ENCODE results near the gene MAPK8.
"Not testable (repeated sequence)": the region's sequence is repeated elsewhere in the genome, so short reads cannot be mapped to it uniquely, and the experiment has no call there.

Gene MAPK8

GRCh38 chr10:48419714-48420113 is 113.2 kb downstream of the MAPK8 start:
- H3K4ac ChIP-seq (ENCODE audit: low read depth, low read length): no peak overlapping the region
- no peak overlapping the region for H4K91ac ChIP-seq (ENCODE audit: low read depth, low read length)
- no peak overlapping the region for H3K9ac ChIP-seq (ENCODE audit: low read length)
- no peaks in the 10 kb centered on the region for H3K4me1 ChIP-seq (ENCODE audit: control insufficient read depth in 1 of 2, insufficient read depth in 2 of 2, low read length in 2 of 2)
- no peak overlapping the region for H2BK120ac ChIP-seq (ENCODE audit: insufficient read depth, low read length, poor library complexity)
- no peak overlapping the region for H3K14ac ChIP-seq (ENCODE audit: low read length)
- no peaks in the 10 kb centered on the region for H3K9me3 ChIP-seq (ENCODE audit: insufficient read depth, low read depth, low read length)
- DNase-seq: no peak
- no peaks in the 10 kb centered on the region for H3K79me1 ChIP-seq (ENCODE audit: low read length)
- H4K8ac ChIP-seq (ENCODE audit: low read depth, low read length): no peak overlapping the region
- no peaks in the 10 kb centered on the region for H3K27me3 ChIP-seq (ENCODE audit: insufficient read depth, low read length)
- H2AK5ac ChIP-seq (ENCODE audit: low read length): no peak overlapping the region
- H2BK12ac ChIP-seq (ENCODE audit: low read length): no peak overlapping the region
- no CpG with 5 or more reads among the region's 4 CpGs for WGBS (ENCODE audit: extremely low coverage, insufficient coverage, insufficient read length)
- H3K27ac ChIP-seq (ENCODE audit: low read depth, low read length): no peak overlapping the region
- no peak overlapping the region for H2AFZ ChIP-seq (ENCODE audit: insufficient read depth, low read length, poor library complexity)
- H3K4me2 ChIP-seq (ENCODE audit: low read length): no peak overlapping the region
- H2BK5ac ChIP-seq (ENCODE audit: low read depth, low read length, poor library complexity): no peak overlapping the region
- no peaks in the 10 kb centered on the region for H3K36me3 ChIP-seq (ENCODE audit: control insufficient read depth in 1 of 2, insufficient read depth in 2 of 2, low read length in 2 of 2)
- no peak overlapping the region for H3K23ac ChIP-seq (ENCODE audit: low read length)
- no peak overlapping the region for H3K18ac ChIP-seq (ENCODE audit: low read length)
- no peak overlapping the region for H3K4me3 ChIP-seq (ENCODE audit: low read depth, low read length)
- no peak overlapping the region for H4K12ac ChIP-seq (ENCODE audit: low read depth, low read length)
- H3K79me2 ChIP-seq (ENCODE audit: control insufficient read depth, insufficient read depth, low read length, poor library complexity): no peaks in the 10 kb centered on the region

GRCh38 chr10:48421862-48422261 is 115.4 kb downstream of the MAPK8 start:
- H3K23ac ChIP-seq (ENCODE audit: low read length); H3K36me3 ChIP-seq (ENCODE audit: control insufficient read depth in 1 of 2, insufficient read depth in 2 of 2, low read length in 2 of 2); H3K18ac ChIP-seq (ENCODE audit: low read length); DNase-seq; H2AK5ac ChIP-seq (ENCODE audit: low read length); H3K79me1 ChIP-seq (ENCODE audit: low read length); H3K79me2 ChIP-seq (ENCODE audit: control insufficient read depth, insufficient read depth, low read length, poor library complexity); H4K91ac ChIP-seq (ENCODE audit: low read depth, low read length); H3K4me1 ChIP-seq (ENCODE audit: control insufficient read depth in 1 of 2, insufficient read depth in 2 of 2, low read length in 2 of 2); H2BK120ac ChIP-seq (ENCODE audit: insufficient read depth, low read length, poor library complexity); H3K14ac ChIP-seq (ENCODE audit: low read length); H3K4me3 ChIP-seq (ENCODE audit: low read depth, low read length); H3K4ac ChIP-seq (ENCODE audit: low read depth, low read length); H4K8ac ChIP-seq (ENCODE audit: low read depth, low read length); H3K27me3 ChIP-seq (ENCODE audit: insufficient read depth, low read length); H2BK12ac ChIP-seq (ENCODE audit: low read length); H3K4me2 ChIP-seq (ENCODE audit: low read length); H4K12ac ChIP-seq (ENCODE audit: low read depth, low read length); H2AFZ ChIP-seq (ENCODE audit: insufficient read depth, low read length, poor library complexity); H3K27ac ChIP-seq (ENCODE audit: low read depth, low read length); H3K9me3 ChIP-seq (ENCODE audit: insufficient read depth, low read depth, low read length); H3K9ac ChIP-seq (ENCODE audit: low read length); H2BK5ac ChIP-seq (ENCODE audit: low read depth, low read length, poor library complexity): not testable (repeated sequence)
- WGBS (ENCODE audit: extremely low coverage, insufficient coverage, insufficient read length): no CpG with 5 or more reads among the region's 2 CpGs

- Histone ChIP-seq H3K36me3 (ENCODE audit: control insufficient read depth in 1 of 2, insufficient read depth in 2 of 2, low read length in 2 of 2) (no peaks in the 10 kb centered on the region), H3K9ac (ENCODE audit: low read length) (no peak overlapping the region), H3K4me1 (ENCODE audit: control insufficient read depth in 1 of 2, insufficient read depth in 2 of 2, low read length in 2 of 2) (no peaks in the 10 kb centered on the region), H3K23ac (ENCODE audit: low read length) (no peak overlapping the region), H4K12ac (ENCODE audit: low read depth, low read length) (no peak overlapping the region), H3K27me3 (ENCODE audit: insufficient read depth, low read length) (no peaks in the 10 kb centered on the region), H2BK12ac (ENCODE audit: low read length) (no peak overlapping the region), H4K8ac (ENCODE audit: low read depth, low read length) (no peak overlapping the region), H3K79me1 (ENCODE audit: low read length) (no peaks in the 10 kb centered on the region), H3K4me2 (ENCODE audit: low read length) (no peak overlapping the region), H3K27ac (ENCODE audit: low read depth, low read length) (no peak overlapping the region), H3K79me2 (ENCODE audit: control insufficient read depth, insufficient read depth, low read length, poor library complexity) (no peaks in the 10 kb centered on the region), H2AFZ (ENCODE audit: insufficient read depth, low read length, poor library complexity) (no peak overlapping the region), H3K4me3 (ENCODE audit: low read depth, low read length) (no peak overlapping the region), H2BK120ac (ENCODE audit: insufficient read depth, low read length, poor library complexity) (no peak overlapping the region), H2BK5ac (ENCODE audit: low read depth, low read length, poor library complexity) (no peak overlapping the region), H3K18ac (ENCODE audit: low read length) (no peak overlapping the region), H3K14ac (ENCODE audit: low read length) (no peak overlapping the region), H2AK5ac (ENCODE audit: low read length) (no peak overlapping the region), H3K4ac (ENCODE audit: low read depth, low read length) (no peak overlapping the region), H3K9me3 (ENCODE audit: insufficient read depth, low read depth, low read length) (no peaks in the 10 kb centered on the region), H4K91ac (ENCODE audit: low read depth, low read length) (no peak overlapping the region)
- WGBS (ENCODE audit: extremely low coverage, insufficient coverage, insufficient read length): no CpG with 5 or more reads among the region's 4 CpGs
- no peak for DNase-seq
Observed at GRCh38 chr10:48423884-48424283, 117.4 kb downstream of the MAPK8 start.

GRCh38 chr10:48428896-48429295 is 122.4 kb downstream of the MAPK8 start:
- no peaks in the 10 kb centered on the region for H3K4me1 ChIP-seq (ENCODE audit: control insufficient read depth in 1 of 2, insufficient read depth in 2 of 2, low read length in 2 of 2)
- no peak overlapping the region for H2BK120ac ChIP-seq (ENCODE audit: insufficient read depth, low read length, poor library complexity)
- no peak overlapping the region for H3K14ac ChIP-seq (ENCODE audit: low read length)
- H3K4ac ChIP-seq (ENCODE audit: low read depth, low read length): no peak overlapping the region
- no peaks in the 10 kb centered on the region for H3K9me3 ChIP-seq (ENCODE audit: insufficient read depth, low read depth, low read length)
- no peak overlapping the region for H4K91ac ChIP-seq (ENCODE audit: low read depth, low read length)
- no peak overlapping the region for H3K9ac ChIP-seq (ENCODE audit: low read length)
- no peak overlapping the region for H3K27ac ChIP-seq (ENCODE audit: low read depth, low read length)
- H3K4me2 ChIP-seq (ENCODE audit: low read length): no peak overlapping the region
- no peak overlapping the region for H3K23ac ChIP-seq (ENCODE audit: low read length)
- H3K79me2 ChIP-seq (ENCODE audit: control insufficient read depth, insufficient read depth, low read length, poor library complexity): no peaks in the 10 kb centered on the region
- no peak overlapping the region for H4K8ac ChIP-seq (ENCODE audit: low read depth, low read length)
- no peak overlapping the region for H3K4me3 ChIP-seq (ENCODE audit: low read depth, low read length)
- H3K18ac ChIP-seq (ENCODE audit: low read length): no peak overlapping the region
- H3K27me3 ChIP-seq (ENCODE audit: insufficient read depth, low read length): no peaks in the 10 kb centered on the region
- H2AFZ ChIP-seq (ENCODE audit: insufficient read depth, low read length, poor library complexity): no peak overlapping the region
- H3K79me1 ChIP-seq (ENCODE audit: low read length): no peaks in the 10 kb centered on the region
- no peak overlapping the region for H2BK5ac ChIP-seq (ENCODE audit: low read depth, low read length, poor library complexity)
- no peak overlapping the region for H4K12ac ChIP-seq (ENCODE audit: low read depth, low read length)
- H2AK5ac ChIP-seq (ENCODE audit: low read length): no peak overlapping the region
- no peak overlapping the region for H2BK12ac ChIP-seq (ENCODE audit: low read length)
- no CpG with 5 or more reads among the region's 3 CpGs for WGBS (ENCODE audit: extremely low coverage, insufficient coverage, insufficient read length)
- no peak for DNase-seq
- no peaks in the 10 kb centered on the region for H3K36me3 ChIP-seq (ENCODE audit: control insufficient read depth in 1 of 2, insufficient read depth in 2 of 2, low read length in 2 of 2)
